ENCODE data around the gene SAG. TPM values are rescaled to one million over a fixed set of nuclear protein-coding genes. Genes with fewer than 3 reads are reported as not detected.

The SAG gene
- total and polyA plus RNA-seq, 2 of the 13 experiments (the other 11 are each of a cell fraction or from before 2014, with no cell fraction given), result not detected

DNA sequence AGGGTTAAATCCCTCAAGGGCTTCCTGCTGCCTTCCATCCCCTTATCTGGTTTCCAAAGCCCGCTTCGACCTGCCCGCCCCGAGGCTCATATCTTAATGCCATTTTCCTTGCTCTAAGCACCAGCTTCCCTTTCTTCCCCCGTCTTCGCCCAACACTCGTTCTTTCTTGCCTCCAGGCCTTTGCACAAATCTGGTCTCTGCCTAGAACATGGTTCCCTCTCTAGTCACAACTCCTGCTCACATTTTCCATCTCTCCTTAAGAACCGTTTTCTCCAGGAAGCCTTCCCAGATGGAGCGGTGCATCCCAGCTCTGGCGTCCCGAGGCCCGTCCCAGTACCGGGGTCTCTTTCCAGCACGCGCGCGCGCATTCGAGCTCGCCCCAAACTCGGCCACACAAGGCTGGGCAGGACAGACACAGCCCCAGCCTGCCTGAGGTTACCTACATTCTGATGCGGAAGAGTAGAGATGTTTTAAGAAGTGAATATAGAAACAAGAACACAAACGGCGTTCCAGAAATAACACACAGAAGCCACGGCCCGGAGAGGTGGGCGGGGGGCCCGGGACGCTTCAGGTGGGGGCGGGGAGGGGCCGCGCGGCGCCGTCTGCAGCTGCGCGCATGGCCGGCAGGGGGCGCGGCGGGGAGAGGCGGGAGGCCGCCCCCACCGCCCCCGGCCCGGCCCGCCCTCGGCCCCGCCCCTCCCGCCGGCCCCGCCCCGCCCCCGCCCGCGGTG, 46.3 kb downstream of the SAG start, which contains the start of gene DGKD (continued):
- TF ChIP-seq, protein P1, sequence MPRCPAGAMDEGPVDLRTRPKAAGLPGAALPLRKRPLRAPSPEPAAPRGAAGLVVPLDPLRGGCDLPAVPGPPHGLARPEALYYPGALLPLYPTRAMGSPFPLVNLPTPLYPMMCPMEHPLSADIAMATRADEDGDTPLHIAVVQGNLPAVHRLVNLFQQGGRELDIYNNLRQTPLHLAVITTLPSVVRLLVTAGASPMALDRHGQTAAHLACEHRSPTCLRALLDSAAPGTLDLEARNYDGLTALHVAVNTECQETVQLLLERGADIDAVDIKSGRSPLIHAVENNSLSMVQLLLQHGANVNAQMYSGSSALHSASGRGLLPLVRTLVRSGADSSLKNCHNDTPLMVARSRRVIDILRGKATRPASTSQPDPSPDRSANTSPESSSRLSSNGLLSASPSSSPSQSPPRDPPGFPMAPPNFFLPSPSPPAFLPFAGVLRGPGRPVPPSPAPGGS (CRISPR knock-in tag; IDR thresholded peaks at IDR 0.05), result no peak; the same call in 1 of the 2 replicates
- TF ChIP-seq ZNF562 (CRISPR knock-in tag; IDR thresholded peaks at IDR 0.05; ENCODE audit: borderline replicate concordance), result no peak; the same call in 1 of the 2 replicates
- no peak for TF ChIP-seq ATAD3A (CRISPR knock-in tag; IDR thresholded peaks at IDR 0.05)
- TF ChIP-seq, protein P2, sequence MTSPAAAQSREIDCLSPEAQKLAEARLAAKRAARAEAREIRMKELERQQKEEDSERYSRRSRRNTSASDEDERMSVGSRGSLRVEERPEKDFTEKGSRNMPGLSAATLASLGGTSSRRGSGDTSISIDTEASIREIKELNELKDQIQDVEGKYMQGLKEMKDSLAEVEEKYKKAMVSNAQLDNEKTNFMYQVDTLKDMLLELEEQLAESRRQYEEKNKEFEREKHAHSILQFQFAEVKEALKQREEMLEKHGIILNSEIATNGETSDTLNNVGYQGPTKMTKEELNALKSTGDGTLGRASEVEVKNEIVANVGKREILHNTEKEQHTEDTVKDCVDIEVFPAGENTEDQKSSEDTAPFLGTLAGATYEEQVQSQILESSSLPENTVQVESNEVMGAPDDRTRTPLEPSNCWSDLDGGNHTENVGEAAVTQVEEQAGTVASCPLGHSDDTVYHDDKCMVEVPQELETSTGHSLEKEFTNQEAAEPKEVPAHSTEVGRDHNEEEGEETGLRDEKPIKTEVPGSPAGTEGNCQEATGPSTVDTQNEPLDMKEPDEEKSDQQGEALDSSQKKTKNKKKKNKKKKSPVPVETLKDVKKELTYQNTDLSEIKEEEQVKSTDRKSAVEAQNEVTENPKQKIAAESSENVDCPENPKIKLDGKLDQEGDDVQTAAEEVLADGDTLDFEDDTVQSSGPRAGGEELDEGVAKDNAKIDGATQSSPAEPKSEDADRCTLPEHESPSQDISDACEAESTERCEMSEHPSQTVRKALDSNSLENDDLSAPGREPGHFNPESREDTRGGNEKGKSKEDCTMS (CRISPR knock-in tag; conservative IDR thresholded peaks at IDR 0.05), result no peak
- no peak; the same call in 1 of the 2 replicates for TF ChIP-seq ZSCAN21 (CRISPR knock-in tag; IDR thresholded peaks at IDR 0.05; ENCODE audit: borderline replicate concordance)
- no peak for TF ChIP-seq ZNF660 (CRISPR knock-in tag; IDR thresholded peaks at IDR 0.05; ENCODE audit: borderline replicate concordance, low read depth)
- TF ChIP-seq, protein P3, sequence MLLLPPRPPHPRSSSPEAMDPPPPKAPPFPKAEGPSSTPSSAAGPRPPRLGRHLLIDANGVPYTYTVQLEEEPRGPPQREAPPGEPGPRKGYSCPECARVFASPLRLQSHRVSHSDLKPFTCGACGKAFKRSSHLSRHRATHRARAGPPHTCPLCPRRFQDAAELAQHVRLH (CRISPR knock-in tag; IDR thresholded peaks at IDR 0.05; ENCODE audit: borderline replicate concordance, low read depth), result no peak
- TF ChIP-seq, protein P4, sequence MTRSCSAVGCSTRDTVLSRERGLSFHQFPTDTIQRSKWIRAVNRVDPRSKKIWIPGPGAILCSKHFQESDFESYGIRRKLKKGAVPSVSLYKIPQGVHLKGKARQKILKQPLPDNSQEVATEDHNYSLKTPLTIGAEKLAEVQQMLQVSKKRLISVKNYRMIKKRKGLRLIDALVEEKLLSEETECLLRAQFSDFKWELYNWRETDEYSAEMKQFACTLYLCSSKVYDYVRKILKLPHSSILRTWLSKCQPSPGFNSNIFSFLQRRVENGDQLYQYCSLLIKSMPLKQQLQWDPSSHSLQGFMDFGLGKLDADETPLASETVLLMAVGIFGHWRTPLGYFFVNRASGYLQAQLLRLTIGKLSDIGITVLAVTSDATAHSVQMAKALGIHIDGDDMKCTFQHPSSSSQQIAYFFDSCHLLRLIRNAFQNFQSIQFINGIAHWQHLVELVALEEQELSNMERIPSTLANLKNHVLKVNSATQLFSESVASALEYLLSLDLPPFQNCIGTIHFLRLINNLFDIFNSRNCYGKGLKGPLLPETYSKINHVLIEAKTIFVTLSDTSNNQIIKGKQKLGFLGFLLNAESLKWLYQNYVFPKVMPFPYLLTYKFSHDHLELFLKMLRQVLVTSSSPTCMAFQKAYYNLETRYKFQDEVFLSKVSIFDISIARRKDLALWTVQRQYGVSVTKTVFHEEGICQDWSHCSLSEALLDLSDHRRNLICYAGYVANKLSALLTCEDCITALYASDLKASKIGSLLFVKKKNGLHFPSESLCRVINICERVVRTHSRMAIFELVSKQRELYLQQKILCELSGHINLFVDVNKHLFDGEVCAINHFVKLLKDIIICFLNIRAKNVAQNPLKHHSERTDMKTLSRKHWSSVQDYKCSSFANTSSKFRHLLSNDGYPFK (CRISPR knock-in tag; IDR thresholded peaks at IDR 0.05; ENCODE audit: borderline replicate concordance), result no peak; the same call in 1 of the 2 replicates
- no peak for TF ChIP-seq RARG (CRISPR knock-in tag; IDR thresholded peaks at IDR 0.05; ENCODE audit: low read depth)
- TF ChIP-seq STAG1 (CRISPR knock-in tag; IDR thresholded peaks at IDR 0.05), result peak; percentile 25; the same call in 1 of the 2 replicates
- TF ChIP-seq, protein P5, sequence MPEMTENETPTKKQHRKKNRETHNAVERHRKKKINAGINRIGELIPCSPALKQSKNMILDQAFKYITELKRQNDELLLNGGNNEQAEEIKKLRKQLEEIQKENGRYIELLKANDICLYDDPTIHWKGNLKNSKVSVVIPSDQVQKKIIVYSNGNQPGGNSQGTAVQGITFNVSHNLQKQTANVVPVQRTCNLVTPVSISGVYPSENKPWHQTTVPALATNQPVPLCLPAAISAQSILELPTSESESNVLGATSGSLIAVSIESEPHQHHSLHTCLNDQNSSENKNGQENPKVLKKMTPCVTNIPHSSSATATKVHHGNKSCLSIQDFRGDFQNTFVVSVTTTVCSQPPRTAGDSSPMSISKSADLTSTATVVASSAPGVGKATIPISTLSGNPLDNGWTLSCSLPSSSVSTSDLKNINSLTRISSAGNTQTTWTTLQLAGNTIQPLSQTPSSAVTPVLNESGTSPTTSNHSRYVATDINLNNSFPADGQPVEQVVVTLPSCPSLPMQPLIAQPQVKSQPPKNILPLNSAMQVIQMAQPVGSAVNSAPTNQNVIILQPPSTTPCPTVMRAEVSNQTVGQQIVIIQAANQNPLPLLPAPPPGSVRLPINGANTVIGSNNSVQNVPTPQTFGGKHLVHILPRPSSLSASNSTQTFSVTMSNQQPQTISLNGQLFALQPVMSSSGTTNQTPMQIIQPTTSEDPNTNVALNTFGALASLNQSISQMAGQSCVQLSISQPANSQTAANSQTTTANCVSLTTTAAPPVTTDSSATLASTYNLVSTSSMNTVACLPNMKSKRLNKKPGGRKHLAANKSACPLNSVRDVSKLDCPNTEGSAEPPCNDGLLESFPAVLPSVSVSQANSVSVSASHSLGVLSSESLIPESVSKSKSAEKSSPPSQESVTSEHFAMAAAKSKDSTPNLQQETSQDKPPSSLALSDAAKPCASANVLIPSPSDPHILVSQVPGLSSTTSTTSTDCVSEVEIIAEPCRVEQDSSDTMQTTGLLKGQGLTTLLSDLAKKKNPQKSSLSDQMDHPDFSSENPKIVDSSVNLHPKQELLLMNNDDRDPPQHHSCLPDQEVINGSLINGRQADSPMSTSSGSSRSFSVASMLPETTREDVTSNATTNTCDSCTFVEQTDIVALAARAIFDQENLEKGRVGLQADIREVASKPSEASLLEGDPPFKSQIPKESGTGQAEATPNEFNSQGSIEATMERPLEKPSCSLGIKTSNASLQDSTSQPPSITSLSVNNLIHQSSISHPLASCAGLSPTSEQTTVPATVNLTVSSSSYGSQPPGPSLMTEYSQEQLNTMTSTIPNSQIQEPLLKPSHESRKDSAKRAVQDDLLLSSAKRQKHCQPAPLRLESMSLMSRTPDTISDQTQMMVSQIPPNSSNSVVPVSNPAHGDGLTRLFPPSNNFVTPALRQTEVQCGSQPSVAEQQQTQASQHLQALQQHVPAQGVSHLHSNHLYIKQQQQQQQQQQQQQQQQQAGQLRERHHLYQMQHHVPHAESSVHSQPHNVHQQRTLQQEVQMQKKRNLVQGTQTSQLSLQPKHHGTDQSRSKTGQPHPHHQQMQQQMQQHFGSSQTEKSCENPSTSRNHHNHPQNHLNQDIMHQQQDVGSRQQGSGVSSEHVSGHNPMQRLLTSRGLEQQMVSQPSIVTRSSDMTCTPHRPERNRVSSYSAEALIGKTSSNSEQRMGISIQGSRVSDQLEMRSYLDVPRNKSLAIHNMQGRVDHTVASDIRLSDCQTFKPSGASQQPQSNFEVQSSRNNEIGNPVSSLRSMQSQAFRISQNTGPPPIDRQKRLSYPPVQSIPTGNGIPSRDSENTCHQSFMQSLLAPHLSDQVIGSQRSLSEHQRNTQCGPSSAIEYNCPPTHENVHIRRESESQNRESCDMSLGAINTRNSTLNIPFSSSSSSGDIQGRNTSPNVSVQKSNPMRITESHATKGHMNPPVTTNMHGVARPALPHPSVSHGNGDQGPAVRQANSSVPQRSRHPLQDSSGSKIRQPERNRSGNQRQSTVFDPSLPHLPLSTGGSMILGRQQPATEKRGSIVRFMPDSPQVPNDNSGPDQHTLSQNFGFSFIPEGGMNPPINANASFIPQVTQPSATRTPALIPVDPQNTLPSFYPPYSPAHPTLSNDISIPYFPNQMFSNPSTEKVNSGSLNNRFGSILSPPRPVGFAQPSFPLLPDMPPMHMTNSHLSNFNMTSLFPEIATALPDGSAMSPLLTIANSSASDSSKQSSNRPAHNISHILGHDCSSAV (CRISPR knock-in tag; IDR thresholded peaks at IDR 0.05; ENCODE audit: borderline replicate concordance), result no peak
